ENCODE measurements around the gene PAPOLB. TPM values are rescaled to one million over a fixed set of nuclear protein-coding genes. Genes with fewer than 3 reads are reported as not detected.

Gene PAPOLB
- polyA plus RNA-seq, 3 donors: not detected

DNA sequence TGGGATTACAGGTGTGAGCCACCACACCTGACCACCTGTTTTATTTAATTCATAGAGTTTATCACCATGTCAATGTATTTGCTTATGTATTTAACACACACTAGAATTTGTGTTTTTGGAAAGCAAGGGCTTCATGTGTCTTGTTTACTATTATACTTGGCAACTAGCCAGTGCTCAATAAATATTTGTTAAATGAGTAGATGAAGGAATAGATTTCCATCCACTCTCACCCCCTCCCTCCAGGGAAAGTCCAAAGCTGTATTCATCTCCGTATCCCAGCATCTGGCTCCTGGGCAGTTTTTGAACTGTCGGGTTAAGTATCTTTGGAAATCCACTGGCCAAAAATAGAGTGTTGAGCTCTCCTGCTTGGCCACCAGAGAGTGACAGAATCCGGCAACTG lies 26.3 kb upstream of the PAPOLB start:
- 100% methylated on average over 2 of the region's 3 CpGs for WGBS (ENCODE audit: insufficient coverage)
- Histone ChIP-seq H3K4me3 (replicated peaks in 1 of 3; ENCODE audit: low read depth in 2 of 3, low read length in 3 of 3) (no peak overlapping the region), H3K36me3 (replicated peaks in 1 of 2; ENCODE audit: control insufficient read depth in 1 of 2, insufficient read depth in 2 of 2, low read length in 2 of 2) (no peaks in the 10 kb centered on the region), H3K27me3 (ENCODE audit: control insufficient read depth in 2 of 2, insufficient read depth in 2 of 2, low read length in 2 of 2) (peaks cover 0 to 7% of the 10 kb centered on the region in 2 donors), H3K4me2 (replicated peaks; ENCODE audit: extremely low read depth, low read length, poor library complexity, severe bottlenecking) (no peak overlapping the region), H3K79me2 (ENCODE audit: insufficient read depth, low read length) (no peaks in the 10 kb centered on the region), H3K27ac (ENCODE audit: low read depth in 1 of 2, low read length in 2 of 2) (no peak overlapping the region), H2AFZ (ENCODE audit: insufficient read depth, low read depth, low read length, poor library complexity, severe bottlenecking) (no peak overlapping the region), H3K4me1 (ENCODE audit: control insufficient read depth in 1 of 2, insufficient read depth in 2 of 2, low read length in 2 of 2) (peaks cover 0 to 7% of the 10 kb centered on the region in 2 donors), H3K9ac (ENCODE audit: insufficient read depth, low read length, poor library complexity, severe bottlenecking) (no peak overlapping the region), H4K20me1 (ENCODE audit: insufficient read depth, low read length) (no peaks in the 10 kb centered on the region), H3K9me3 (replicated peaks in 1 of 2; ENCODE audit: control insufficient read depth in 1 of 2, insufficient read depth in 1 of 2, low read length in 2 of 2) (peaks cover 3 to 4% of the 10 kb centered on the region in 2 donors)
- no peaks in the 10 kb centered on the region for H3K4me1 Mint-ChIP-seq
- intact Hi-C loops (cut with micrococcal nuclease): no loop called here
- TF ChIP-seq, protein P1, sequence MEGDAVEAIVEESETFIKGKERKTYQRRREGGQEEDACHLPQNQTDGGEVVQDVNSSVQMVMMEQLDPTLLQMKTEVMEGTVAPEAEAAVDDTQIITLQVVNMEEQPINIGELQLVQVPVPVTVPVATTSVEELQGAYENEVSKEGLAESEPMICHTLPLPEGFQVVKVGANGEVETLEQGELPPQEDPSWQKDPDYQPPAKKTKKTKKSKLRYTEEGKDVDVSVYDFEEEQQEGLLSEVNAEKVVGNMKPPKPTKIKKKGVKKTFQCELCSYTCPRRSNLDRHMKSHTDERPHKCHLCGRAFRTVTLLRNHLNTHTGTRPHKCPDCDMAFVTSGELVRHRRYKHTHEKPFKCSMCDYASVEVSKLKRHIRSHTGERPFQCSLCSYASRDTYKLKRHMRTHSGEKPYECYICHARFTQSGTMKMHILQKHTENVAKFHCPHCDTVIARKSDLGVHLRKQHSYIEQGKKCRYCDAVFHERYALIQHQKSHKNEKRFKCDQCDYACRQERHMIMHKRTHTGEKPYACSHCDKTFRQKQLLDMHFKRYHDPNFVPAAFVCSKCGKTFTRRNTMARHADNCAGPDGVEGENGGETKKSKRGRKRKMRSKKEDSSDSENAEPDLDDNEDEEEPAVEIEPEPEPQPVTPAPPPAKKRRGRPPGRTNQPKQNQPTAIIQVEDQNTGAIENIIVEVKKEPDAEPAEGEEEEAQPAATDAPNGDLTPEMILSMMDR (IDR thresholded peaks at IDR 0.05): no peak
- no peak overlapping the region for H3K27ac Mint-ChIP-seq
- no peak overlapping the region for H3K4me3 Mint-ChIP-seq
- no peaks in the 10 kb centered on the region for H3K36me3 Mint-ChIP-seq
- no peak for DNase-seq
- H3K9me3 Mint-ChIP-seq: peaks cover 3 to 11% (median 5%) of the 10 kb centered on the region in 7 donors
- H3K27me3 Mint-ChIP-seq (ENCODE audit: low read depth in 3 of 3): peaks cover 13 to 35% (median 23%) of the 10 kb centered on the region in 3 donors

DNA sequence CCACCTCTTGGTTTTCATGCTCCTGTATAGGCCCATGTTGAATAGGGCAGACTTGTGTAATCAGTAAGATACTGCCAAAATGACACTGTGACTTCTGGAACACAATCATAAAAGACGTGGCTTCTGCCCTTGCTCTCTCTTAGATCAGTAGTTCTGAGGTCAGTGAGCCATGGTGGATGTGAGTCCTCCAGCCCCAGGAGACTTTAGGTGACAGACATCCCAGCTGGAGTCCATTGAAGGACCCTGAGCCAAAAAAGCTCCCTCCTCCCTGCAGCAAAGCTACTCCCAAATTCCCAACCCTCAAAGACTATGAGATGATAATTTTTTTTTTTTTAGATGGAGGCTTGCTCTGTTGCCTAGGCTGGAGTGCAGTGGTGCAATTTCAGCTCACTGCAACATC lies 24.8 kb upstream of the PAPOLB start:
- TF ChIP-seq, protein P1 (IDR thresholded peaks at IDR 0.05): no peak
- DNase-seq: no peak
- Histone ChIP-seq H3K27ac (ENCODE audit: low read depth in 1 of 2, low read length in 2 of 2) (no peak overlapping the region), H3K79me2 (ENCODE audit: insufficient read depth, low read length) (no peaks in the 10 kb centered on the region), H3K27me3 (ENCODE audit: control insufficient read depth in 2 of 2, insufficient read depth in 2 of 2, low read length in 2 of 2) (peaks cover 12 to 21% of the 10 kb centered on the region in 2 donors), H3K36me3 (replicated peaks in 1 of 2; ENCODE audit: control insufficient read depth in 1 of 2, insufficient read depth in 2 of 2, low read length in 2 of 2) (no peaks in the 10 kb centered on the region), H2AFZ (ENCODE audit: insufficient read depth, low read depth, low read length, poor library complexity, severe bottlenecking) (no peak overlapping the region), H3K4me2 (replicated peaks; ENCODE audit: extremely low read depth, low read length, poor library complexity, severe bottlenecking) (no peak overlapping the region), H3K4me3 (replicated peaks in 1 of 3; ENCODE audit: low read depth in 2 of 3, low read length in 3 of 3) (no peak overlapping the region), H4K20me1 (ENCODE audit: insufficient read depth, low read length) (no peaks in the 10 kb centered on the region), H3K4me1 (ENCODE audit: control insufficient read depth in 1 of 2, insufficient read depth in 2 of 2, low read length in 2 of 2) (peaks cover 0 to 15% of the 10 kb centered on the region in 2 donors), H3K9me3 (replicated peaks in 1 of 2; ENCODE audit: control insufficient read depth in 1 of 2, insufficient read depth in 1 of 2, low read length in 2 of 2) (peaks cover 3 to 4% of the 10 kb centered on the region in 2 donors), H3K9ac (ENCODE audit: insufficient read depth, low read length, poor library complexity, severe bottlenecking) (no peak overlapping the region)
- Mint-ChIP-seq H3K9me3 (peaks cover 3 to 10% (median 5%) of the 10 kb centered on the region in 7 donors), H3K27ac (no peak overlapping the region), H3K27me3 (ENCODE audit: low read depth in 3 of 3) (peaks cover 25 to 50% (median 36%) of the 10 kb centered on the region in 3 donors), H3K4me3 (no peak overlapping the region), H3K36me3 (peaks cover 0 to 3% of the 10 kb centered on the region in 2 donors), H3K4me1 (peaks cover 10% of the 10 kb centered on the region)
- intact Hi-C loops (cut with micrococcal nuclease): no loop called here
- whole genome bisulfite sequencing (ENCODE audit: insufficient coverage): no CpG with 5 or more reads among the region's 1 CpG
